Activated T-cell treated with anti-CD3 and anti-CD28 coated beads, Interleukin-2, amount 50 U/mL, for 72 hours (primary cell): ENCODE results near the gene MOK. TPM values are rescaled to one million over a fixed set of nuclear protein-coding genes. Genes with fewer than 3 reads are reported as not detected.

Source experiments
- ATAC-seq, 2 donors: fragments of 150-1000 bp; cut with Tn5 transposase; replicated peaks in 1 of 2; 2 replicates each; pipeline ENCODE4 v1.10.0; 2021; ENCODE audit warnings: moderate library complexity in 2 of 2, mild to moderate bottlenecking in 1 of 2
- DNase-seq, 2 donors: peaks; one replicate each; pipeline ENCODE4 v3.0.0; 2021 to 2022; ENCODE audit warnings: mixed read lengths in 1 of 2
- H3K27ac Mint-ChIP-seq: one replicate; pipeline ENCODE4 v1.8.0; 2022; ENCODE audit warnings: mild to moderate bottlenecking, moderate library complexity, mixed read lengths
- H3K27me3 Mint-ChIP-seq: one replicate; pipeline ENCODE4 v1.8.0; 2022; ENCODE audit warnings: low read depth, mixed read lengths
- H3K36me3 Mint-ChIP-seq, 2 donors: one replicate each; pipeline ENCODE4 v1.8.0; 2022; ENCODE audit warnings: mixed read lengths in 2 of 2, mild to moderate bottlenecking in 1 of 2; ENCODE audit not compliant: insufficient read depth in 2 of 2
- H3K4me1 Mint-ChIP-seq: one replicate; pipeline ENCODE4 v1.8.0; 2022; ENCODE audit warnings: low read depth, mixed read lengths
- H3K4me3 Mint-ChIP-seq, 2 donors: one replicate each; pipeline ENCODE4 v1.8.0; 2022; ENCODE audit warnings: mild to moderate bottlenecking in 2 of 2, mixed read lengths in 2 of 2, moderate library complexity in 2 of 2
- H3K9me3 Mint-ChIP-seq, 2 donors: one replicate each; pipeline ENCODE4 v1.8.0; 2022; ENCODE audit warnings: mixed read lengths in 2 of 2
- total RNA-seq, 2 donors: library from RNA; stranded (reverse); gene quantifications; one replicate each; pipeline ENCODE4 v1.2.3, GENCODE V29; 2022

The MOK gene
- total RNA-seq, 2 donors from 2014 or later, result 2.8 to 5.7 TPM

GRCh38 chr14:102217987-102218421 is 87.0 kb downstream of the MOK start:
- ATAC-seq, result no peak
- H3K9me3 Mint-ChIP-seq, result no peaks in the 10 kb centered on the region
- H3K4me3 Mint-ChIP-seq, result no peak overlapping the region
- H3K4me1 Mint-ChIP-seq, result peaks cover 7% of the 10 kb centered on the region
- no peak for DNase-seq
- no peaks in the 10 kb centered on the region for H3K36me3 Mint-ChIP-seq
- no peak overlapping the region for H3K27ac Mint-ChIP-seq
- H3K27me3 Mint-ChIP-seq, result no peaks in the 10 kb centered on the region

DNA sequence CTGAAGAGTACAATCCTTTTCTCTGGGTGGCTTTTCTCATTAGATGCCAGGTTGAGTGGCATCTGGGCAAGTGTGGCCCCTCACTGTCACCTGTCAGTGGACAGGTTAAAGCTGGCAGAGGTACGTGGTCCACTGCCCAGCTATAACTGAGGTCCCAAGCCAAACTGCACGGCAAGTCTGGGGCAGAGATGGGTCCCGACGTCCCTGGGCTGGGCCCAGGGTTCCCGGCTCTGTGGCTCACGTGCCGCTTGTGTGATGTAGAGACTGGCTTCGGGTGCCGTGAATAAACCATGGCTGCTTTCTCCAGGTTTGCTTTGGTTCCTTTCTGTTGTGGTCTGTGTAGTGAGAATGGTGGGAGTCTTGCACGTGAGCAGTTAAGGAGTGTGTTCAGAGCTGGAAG is 87.6 kb downstream of the MOK start:
- no peak overlapping the region for H3K4me3 Mint-ChIP-seq
- no peak for ATAC-seq
- peaks cover 7% of the 10 kb centered on the region for H3K4me1 Mint-ChIP-seq
- no peak overlapping the region for H3K27ac Mint-ChIP-seq
- H3K36me3 Mint-ChIP-seq, result no peaks in the 10 kb centered on the region
- DNase-seq, result no peak
- H3K9me3 Mint-ChIP-seq, result no peaks in the 10 kb centered on the region
- no peaks in the 10 kb centered on the region for H3K27me3 Mint-ChIP-seq

- H3K27me3 Mint-ChIP-seq, result no peaks in the 10 kb centered on the region
- no peak overlapping the region for H3K27ac Mint-ChIP-seq
- H3K9me3 Mint-ChIP-seq, result no peaks in the 10 kb centered on the region
- no peak for DNase-seq
- no peaks in the 10 kb centered on the region for H3K36me3 Mint-ChIP-seq
- H3K4me3 Mint-ChIP-seq, result no peak overlapping the region
- ATAC-seq, result no peak
- peaks cover 7% of the 10 kb centered on the region for H3K4me1 Mint-ChIP-seq
Observed at GRCh38 chr14:102215576-102216250, 89.3 kb downstream of the MOK start.

- H3K4me3 Mint-ChIP-seq, result no peak overlapping the region
- peaks cover 7% of the 10 kb centered on the region for H3K4me1 Mint-ChIP-seq
- H3K27me3 Mint-ChIP-seq, result no peaks in the 10 kb centered on the region
- no peak for DNase-seq
- no peaks in the 10 kb centered on the region for H3K36me3 Mint-ChIP-seq
- H3K27ac Mint-ChIP-seq, result no peak overlapping the region
- no peak for ATAC-seq
- H3K9me3 Mint-ChIP-seq, result no peaks in the 10 kb centered on the region
Observed at GRCh38 chr14:102215071-102215470, 89.9 kb downstream of the MOK start.

DNA sequence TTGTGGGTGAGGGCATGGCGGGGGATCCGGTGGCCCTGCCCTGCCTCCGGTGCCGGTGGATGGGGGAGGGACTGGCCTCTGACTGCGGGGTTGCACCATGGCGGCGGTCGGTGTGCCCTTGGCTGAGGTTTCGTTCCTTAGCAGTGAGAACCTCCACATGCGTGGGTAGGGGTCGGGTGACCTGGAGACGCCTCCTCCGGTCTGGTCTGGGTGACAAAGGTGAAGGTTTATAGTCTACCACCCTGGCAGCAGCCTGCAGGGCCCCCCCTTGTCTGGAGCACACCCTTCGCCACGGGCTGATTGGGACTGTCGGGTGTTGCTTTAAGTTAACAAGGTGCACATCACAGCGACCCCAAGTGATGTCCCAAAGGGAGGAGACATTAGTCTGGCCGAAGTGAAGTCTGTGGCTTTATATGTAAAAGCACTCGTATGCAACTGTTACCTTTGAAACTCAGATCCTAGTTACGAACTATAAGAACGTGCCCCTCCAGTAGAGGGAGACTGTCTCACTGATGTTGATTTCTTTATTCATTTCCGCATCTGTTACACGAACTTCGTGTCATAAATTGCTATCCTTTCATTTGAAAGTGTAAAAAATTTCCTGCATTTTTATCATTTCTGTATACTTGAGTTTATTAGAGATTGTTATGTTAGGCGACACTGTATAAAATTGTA is 90.8 kb downstream of the MOK start:
- DNase-seq, result no peak
- no peak overlapping the region for H3K4me3 Mint-ChIP-seq
- H3K27ac Mint-ChIP-seq, result no peak overlapping the region
- H3K4me1 Mint-ChIP-seq, result no peaks in the 10 kb centered on the region
- peaks cover 0 to 3% of the 10 kb centered on the region in 2 donors for H3K36me3 Mint-ChIP-seq
- no peak for ATAC-seq
- no peaks in the 10 kb centered on the region for H3K9me3 Mint-ChIP-seq
- no peaks in the 10 kb centered on the region for H3K27me3 Mint-ChIP-seq

DNA sequence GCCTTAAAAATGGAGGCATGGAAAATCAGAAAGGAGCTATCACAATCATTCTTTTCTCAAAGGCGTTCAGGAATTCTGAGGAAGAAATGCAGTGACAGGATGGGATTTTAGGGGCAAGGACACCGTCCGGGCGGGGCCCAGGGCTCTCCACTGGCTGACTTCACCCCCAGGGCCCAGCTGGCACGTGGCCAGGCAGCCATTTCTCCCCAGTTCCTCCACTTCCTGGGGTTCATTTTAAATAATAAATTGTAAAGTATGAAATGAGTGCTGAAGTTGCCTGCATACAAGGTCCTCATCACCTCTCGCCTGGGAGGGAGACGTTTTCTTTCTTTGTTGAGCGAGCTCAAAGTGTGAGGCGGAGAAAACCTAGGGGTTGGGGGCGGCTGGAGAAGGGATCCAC is 91.5 kb downstream of the MOK start:
- no peaks in the 10 kb centered on the region for H3K4me1 Mint-ChIP-seq
- no peak for ATAC-seq
- no peaks in the 10 kb centered on the region for H3K9me3 Mint-ChIP-seq
- no peak overlapping the region for H3K27ac Mint-ChIP-seq
- no peaks in the 10 kb centered on the region for H3K27me3 Mint-ChIP-seq
- no peak for DNase-seq
- peaks cover 0 to 5% of the 10 kb centered on the region in 2 donors for H3K36me3 Mint-ChIP-seq
- no peak overlapping the region for H3K4me3 Mint-ChIP-seq

DNA sequence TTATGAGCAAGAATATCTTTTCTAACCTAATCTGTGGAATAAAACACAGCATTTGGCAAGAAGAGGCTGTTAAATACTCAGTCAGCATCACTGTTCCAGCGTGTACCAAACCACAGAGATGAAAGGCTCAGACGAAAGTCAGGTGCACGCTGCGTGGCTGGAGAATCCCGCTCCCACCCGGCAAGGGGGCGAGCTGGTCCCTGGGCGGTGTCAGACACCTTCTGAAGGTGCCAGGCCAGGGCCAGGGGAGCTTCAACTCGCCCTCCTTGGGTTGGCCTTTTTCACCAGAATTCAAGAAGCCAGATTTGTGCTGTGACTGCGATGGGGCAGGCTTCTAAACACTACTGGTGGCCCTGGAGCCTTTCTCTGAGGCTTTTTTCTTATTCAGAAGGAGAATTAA is 92.1 kb downstream of the MOK start:
- no peaks in the 10 kb centered on the region for H3K27me3 Mint-ChIP-seq
- no peak overlapping the region for H3K27ac Mint-ChIP-seq
- no peaks in the 10 kb centered on the region for H3K9me3 Mint-ChIP-seq
- no peak overlapping the region for H3K4me3 Mint-ChIP-seq
- ATAC-seq (no peak), DNase-seq (no peak)
- no peaks in the 10 kb centered on the region for H3K4me1 Mint-ChIP-seq
- H3K36me3 Mint-ChIP-seq, result peaks cover 0 to 5% of the 10 kb centered on the region in 2 donors

- no peaks in the 10 kb centered on the region for H3K4me1 Mint-ChIP-seq
- ATAC-seq, result no peak
Observed at GRCh38 chr14:102212356-102212755, 92.6 kb downstream of the MOK start.

GRCh38 chr14:102211240-102211639 is 93.7 kb downstream of the MOK start:
- H3K4me3 Mint-ChIP-seq, result no peak overlapping the region
- H3K36me3 Mint-ChIP-seq, result peaks cover 0 to 5% of the 10 kb centered on the region in 2 donors
- no peaks in the 10 kb centered on the region for H3K27me3 Mint-ChIP-seq
- H3K27ac Mint-ChIP-seq, result no peak overlapping the region
- no peaks in the 10 kb centered on the region for H3K4me1 Mint-ChIP-seq
- no peaks in the 10 kb centered on the region for H3K9me3 Mint-ChIP-seq
- ATAC-seq (no peak), DNase-seq (no peak)

More at GRCh38 chr14:102212356-102212755, 92.6 kb downstream of the MOK start:
- no peak for DNase-seq
- Mint-ChIP-seq H3K4me3 (no peak overlapping the region), H3K27ac (no peak overlapping the region), H3K9me3 (no peaks in the 10 kb centered on the region), H3K27me3 (no peaks in the 10 kb centered on the region), H3K36me3 (peaks cover 0 to 5% of the 10 kb centered on the region in 2 donors)

DNA sequence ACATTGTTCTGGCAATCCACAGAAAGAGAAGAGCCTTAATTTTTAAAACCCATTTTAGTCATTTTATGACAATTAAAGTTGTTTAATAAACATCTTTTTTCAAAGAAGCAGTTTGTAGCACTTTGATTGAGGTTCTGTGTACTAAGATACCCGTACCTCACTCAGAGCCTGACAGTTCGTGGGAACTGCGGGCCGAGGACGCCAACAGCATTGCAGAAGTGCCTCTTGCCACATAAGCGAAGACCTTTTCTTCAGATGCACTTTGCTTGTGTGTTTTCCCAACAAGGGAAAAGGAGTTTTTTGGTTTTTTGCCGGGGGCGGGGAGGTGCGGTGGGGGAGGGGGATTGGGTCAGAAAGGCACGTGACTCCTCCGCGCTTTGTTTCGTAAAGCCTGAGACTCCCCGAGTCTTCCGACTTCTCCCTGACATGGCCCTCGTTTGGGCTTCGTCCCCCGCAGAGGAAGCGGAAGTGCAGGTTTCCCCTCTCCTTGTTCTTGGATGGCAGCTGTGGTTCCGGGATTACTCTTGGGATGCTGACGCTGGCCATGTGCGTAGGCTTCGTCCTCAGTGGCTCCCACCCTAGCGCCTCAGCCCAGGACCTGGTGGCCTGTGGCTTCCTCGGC is 94.4 kb downstream of the MOK start:
- Mint-ChIP-seq H3K36me3 (peaks cover 0 to 6% of the 10 kb centered on the region in 2 donors), H3K4me1 (no peaks in the 10 kb centered on the region), H3K9me3 (no peaks in the 10 kb centered on the region), H3K4me3 (no peak overlapping the region), H3K27me3 (no peaks in the 10 kb centered on the region), H3K27ac (no peak overlapping the region)
- DNase-seq, result no peak
- ATAC-seq, result no peak

GRCh38 chr14:102209224-102209966 is 95.6 kb downstream of the MOK start:
- H3K27ac Mint-ChIP-seq, result no peak overlapping the region
- H3K9me3 Mint-ChIP-seq, result no peaks in the 10 kb centered on the region
- no peaks in the 10 kb centered on the region for H3K4me1 Mint-ChIP-seq
- ATAC-seq (no peak), DNase-seq (no peak)
- H3K27me3 Mint-ChIP-seq, result no peaks in the 10 kb centered on the region
- H3K36me3 Mint-ChIP-seq, result peaks cover 1 to 9% of the 10 kb centered on the region in 2 donors
- H3K4me3 Mint-ChIP-seq, result no peak overlapping the region

- ATAC-seq, result no peak
- H3K9me3 Mint-ChIP-seq, result no peaks in the 10 kb centered on the region
- H3K36me3 Mint-ChIP-seq, result peaks cover 1 to 11% of the 10 kb centered on the region in 2 donors
- no peak for DNase-seq
- H3K4me3 Mint-ChIP-seq, result no peak overlapping the region
- no peaks in the 10 kb centered on the region for H3K27me3 Mint-ChIP-seq
- H3K4me1 Mint-ChIP-seq, result peaks cover 6% of the 10 kb centered on the region
- H3K27ac Mint-ChIP-seq, result no peak overlapping the region
Observed at GRCh38 chr14:102208741-102209140, 96.2 kb downstream of the MOK start.

- no peak overlapping the region for H3K4me3 Mint-ChIP-seq
- no peaks in the 10 kb centered on the region for H3K9me3 Mint-ChIP-seq
- H3K27ac Mint-ChIP-seq, result no peak overlapping the region
- no peak for DNase-seq
- H3K36me3 Mint-ChIP-seq, result peaks cover 1 to 11% of the 10 kb centered on the region in 2 donors
- H3K4me1 Mint-ChIP-seq, result peaks cover 7% of the 10 kb centered on the region
- ATAC-seq, result no peak
- H3K27me3 Mint-ChIP-seq, result no peaks in the 10 kb centered on the region
Observed at GRCh38 chr14:102207831-102208365, 97.1 kb downstream of the MOK start.
